Tibial nerve (tissue), 4 donors: ENCODE measurements around the gene NMBR. TPM values are rescaled to one million over a fixed set of nuclear protein-coding genes. Genes with fewer than 3 reads are reported as not detected.
"Not testable (repeated sequence)": the region's sequence is repeated elsewhere in the genome, so short reads cannot be mapped to it uniquely, and the experiment has no call there.

Source experiments
- DNase-seq, 2 donors: peaks; one replicate each; pipeline ENCODE4 v3.0.0-alpha.2; 2019; ENCODE audit warnings: low spot score in 2 of 2
- H3K27ac ChIP-seq, 4 donors: fragments of 200-600 bp; sonication (generic) in 3 of 4; one replicate each; pipeline ENCODE4 v1.5.1; 2017 to 2019; ENCODE audit warnings: mild to moderate bottlenecking in 1 of 4
- H3K27me3 ChIP-seq, 2 donors: fragments of 200-600 bp; sonication (generic) in 1 of 2; one replicate each; pipeline versions ENCODE4 v1.5.1 to v1.6.0; 2017 to 2019
- H3K36me3 ChIP-seq, 3 donors: fragments of 200-600 bp; sonication (generic); one replicate each; pipeline ENCODE4 v1.5.1; 2018 to 2019
- H3K4me1 ChIP-seq, 4 donors: fragments of 200-600 bp; sonication (generic) in 3 of 4; one replicate each; pipeline ENCODE4 v1.5.1; 2017 to 2019
- H3K4me3 ChIP-seq, 4 donors: fragments of 200-600 bp; sonication (generic) in 3 of 4; one replicate each; pipeline ENCODE4 v1.5.1; 2017 to 2019; ENCODE audit warnings: mild to moderate bottlenecking in 1 of 4, moderate library complexity in 1 of 4
- H3K9me3 ChIP-seq, 4 donors: fragments of 200-600 bp; sonication (generic) in 3 of 4; one replicate each; pipeline ENCODE4 v1.5.1; 2017 to 2019
- CTCF ChIP-seq, 5 experiments: fragments of 200-600 bp in 3 of 5; fragments of 450-650 bp in 2 of 5; sonication (generic) in 3 of 5; IDR thresholded peaks; one replicate each; pipeline ENCODE4 v1.5.1; 2016 to 2019; ENCODE audit warnings: antibody characterized with exemption in 5 of 5, mild to moderate bottlenecking in 3 of 5, moderate library complexity in 2 of 5
- EP300 ChIP-seq, 2 donors: sonication (generic); formaldehyde crosslinking; IDR thresholded peaks; one replicate each; pipeline ENCODE4 v1.6.1; 2017; ENCODE audit warnings: antibody characterized with exemption in 2 of 2, mild to moderate bottlenecking in 1 of 2
- POLR2A ChIP-seq, 2 donors: fragments of 450-650 bp; IDR thresholded peaks; one replicate each; pipeline ENCODE4 v1.6.1; 2017; ENCODE audit warnings: antibody characterized with exemption in 2 of 2, mild to moderate bottlenecking in 2 of 2, moderate library complexity in 2 of 2
- WGBS, 2 donors: methylation state at CpG; one replicate each; pipeline ENCODE4 v1.1.5; 2018; 5-methylcytosine and 5-hydroxymethylcytosine counted together
- total RNA-seq, 4 donors: library from RNA; depleted of rRNA; stranded (reverse); fragments of >200 nt; gene quantifications; one replicate each; pipeline ENCODE4 v1.1.0, GENCODE V29; 2016

The NMBR gene
- total RNA-seq, 4 donors from 2014 or later, result 1.1 TPM; not detected in 3

- no peak overlapping the region for H3K4me3 ChIP-seq
- peaks cover 0 to 43% (median 7%) of the 10 kb centered on the region in 4 donors for H3K4me1 ChIP-seq
- no peaks in the 10 kb centered on the region for H3K9me3 ChIP-seq
- WGBS, 2 donors, result 86 to 88% methylated on average over 3 of the region's 3 CpGs
- no peak for DNase-seq
- no peaks in the 10 kb centered on the region for H3K27me3 ChIP-seq
- no peak overlapping the region for H3K27ac ChIP-seq
- TF ChIP-seq EP300 (IDR thresholded peaks at IDR 0.05), result no peak
- TF ChIP-seq POLR2A (IDR thresholded peaks at IDR 0.05), result no peak
- no peak for TF ChIP-seq CTCF (IDR thresholded peaks at IDR 0.05)
- no peaks in the 10 kb centered on the region for H3K36me3 ChIP-seq
Measured at GRCh38 chr6:142155091-142155490, 8.2 kb upstream of the NMBR start.

GRCh38 chr6:142154336-142154735 lies 7.4 kb upstream of the NMBR start:
- Histone ChIP-seq H3K27me3 (no peaks in the 10 kb centered on the region), H3K36me3 (no peaks in the 10 kb centered on the region), H3K4me3 (no peak overlapping the region), H3K4me1 (peaks cover 0 to 45% (median 7%) of the 10 kb centered on the region in 4 donors), H3K27ac (no peak overlapping the region), H3K9me3 (no peaks in the 10 kb centered on the region)
- WGBS, 2 donors, result 66 to 74% methylated on average over 1 of the region's 1 CpG
- DNase-seq, result no peak
- TF ChIP-seq EP300 (IDR thresholded peaks at IDR 0.05), result no peak
- TF ChIP-seq CTCF (IDR thresholded peaks at IDR 0.05), result no peak
- TF ChIP-seq POLR2A (IDR thresholded peaks at IDR 0.05), result no peak

GRCh38 chr6:142153196-142153595 lies 6.3 kb upstream of the NMBR start:
- Histone ChIP-seq H3K9me3 (no peaks in the 10 kb centered on the region), H3K27me3 (no peaks in the 10 kb centered on the region), H3K27ac (no peak overlapping the region), H3K4me1 (peaks cover 0 to 57% (median 19%) of the 10 kb centered on the region in 4 donors), H3K4me3 (no peak overlapping the region), H3K36me3 (no peaks in the 10 kb centered on the region)
- TF ChIP-seq CTCF (IDR thresholded peaks at IDR 0.05) (no peak), POLR2A (IDR thresholded peaks at IDR 0.05) (no peak), EP300 (IDR thresholded peaks at IDR 0.05) (no peak)
- no peak for DNase-seq
- WGBS, 2 donors, result 90 to 93% methylated on average over 2 of the region's 2 CpGs

- TF ChIP-seq CTCF (IDR thresholded peaks at IDR 0.05) (no peak), EP300 (IDR thresholded peaks at IDR 0.05) (no peak), POLR2A (IDR thresholded peaks at IDR 0.05) (no peak)
- Histone ChIP-seq H3K36me3 (no peaks in the 10 kb centered on the region), H3K4me1 (peaks cover 0 to 61% (median 23%) of the 10 kb centered on the region in 4 donors), H3K9me3 (no peaks in the 10 kb centered on the region), H3K27me3 (no peaks in the 10 kb centered on the region), H3K27ac (no peak overlapping the region), H3K4me3 (no peak overlapping the region)
- DNase-seq, result no peak
Measured at GRCh38 chr6:142152746-142153145, 5.8 kb upstream of the NMBR start.

GRCh38 chr6:142141531-142141930 lies 5.4 kb downstream of the NMBR start:
- WGBS, 2 donors, result 93% methylated on average over 13 of the region's 13 CpGs
- H3K9me3 ChIP-seq, H3K4me1 ChIP-seq, H3K36me3 ChIP-seq, H3K27me3 ChIP-seq, H3K4me3 ChIP-seq, DNase-seq, H3K27ac ChIP-seq: not testable (repeated sequence)

GRCh38 chr6:142138876-142139275 lies 8.0 kb downstream of the NMBR start:
- Histone ChIP-seq H3K27ac (no peak overlapping the region), H3K4me3 (no peak overlapping the region), H3K9me3 (no peaks in the 10 kb centered on the region), H3K27me3 (no peaks in the 10 kb centered on the region), H3K4me1 (no peaks in the 10 kb centered on the region), H3K36me3 (no peaks in the 10 kb centered on the region)
- no peak for DNase-seq
- 46 to 66% methylated on average over 2 of the region's 2 CpGs for WGBS, 2 donors
- TF ChIP-seq EP300 (IDR thresholded peaks at IDR 0.05), result no peak
- no peak for TF ChIP-seq POLR2A (IDR thresholded peaks at IDR 0.05)
- TF ChIP-seq CTCF (IDR thresholded peaks at IDR 0.05), result no peak
